Measurements from ENCODE around the gene ABHD17C. TPM values are rescaled to one million over a fixed set of nuclear protein-coding genes. Genes with fewer than 3 reads are reported as not detected.

The ABHD17C gene
- total RNA-seq, 2 experiments from 2014 or later: 0.47 to 0.70 TPM

- no peak overlapping the region for H3K4me2 ChIP-seq (ENCODE audit: low read length)
- no peaks in the 10 kb centered on the region for H3K36me3 ChIP-seq (ENCODE audit: insufficient read depth, low read length)
- no peaks in the 10 kb centered on the region for H3K4me1 ChIP-seq (ENCODE audit: insufficient read depth, low read length, poor library complexity, severe bottlenecking)
- H3K9me2 ChIP-seq (ENCODE audit: insufficient read depth, low read length): no peaks in the 10 kb centered on the region
- intact Hi-C loops (cut with micrococcal nuclease; ENCODE audit: unreplicated experiment): no loop called here
- no TSS peak for BruUV-seq (replicated peaks)
- no peaks in the 10 kb centered on the region for H4K20me1 ChIP-seq (ENCODE audit: insufficient read depth, low read length)
- POLR2A ChIA-PET: no interaction called here
- DNase-seq (ENCODE audit: low spot score): no peak
- no peaks in the 10 kb centered on the region for H3K9me3 ChIP-seq (ENCODE audit: low read length)
- H3K27ac ChIP-seq (ENCODE audit: low read depth, low read length, poor library complexity, severe bottlenecking): no peak overlapping the region
- no peaks in the 10 kb centered on the region for H3K79me2 ChIP-seq (ENCODE audit: insufficient read depth, low read depth, low read length)
- TF ChIP-seq CTCF (conservative IDR thresholded peaks at IDR 0.05; ENCODE audit: low read length): no peak
- TF ChIP-seq EZH2phosphoT487 (IDR thresholded peaks at IDR 0.05; ENCODE audit: borderline replicate concordance, low read depth, low read length): no peak
- H2AFZ ChIP-seq (ENCODE audit: low read length): no peak overlapping the region
- CTCF ChIA-PET (ENCODE audit: unreplicated experiment): no interaction called here
- H3K4me3 ChIP-seq (ENCODE audit: low read depth, low read length, poor library complexity, severe bottlenecking): no peak overlapping the region
These were observed 14.4 kb downstream of the ABHD17C start for GRCh38 chr15:80709542-80709941.

GRCh38 chr15:80710635-80711554 lies 15.8 kb downstream of the ABHD17C start:
- H3K4me2 ChIP-seq (ENCODE audit: low read length): no peak overlapping the region
- CTCF ChIA-PET (ENCODE audit: unreplicated experiment): no interaction called here
- no peak overlapping the region for H3K27ac ChIP-seq (ENCODE audit: low read depth, low read length, poor library complexity, severe bottlenecking)
- H3K9me3 ChIP-seq (ENCODE audit: low read length): no peaks in the 10 kb centered on the region
- H4K20me1 ChIP-seq (ENCODE audit: insufficient read depth, low read length): no peaks in the 10 kb centered on the region
- no peak overlapping the region for H3K4me3 ChIP-seq (ENCODE audit: low read depth, low read length, poor library complexity, severe bottlenecking)
- intact Hi-C loops (cut with micrococcal nuclease; ENCODE audit: unreplicated experiment): no loop called here
- H3K36me3 ChIP-seq (ENCODE audit: insufficient read depth, low read length): no peaks in the 10 kb centered on the region
- BruUV-seq (replicated peaks): no TSS peak
- TF ChIP-seq EZH2phosphoT487 (IDR thresholded peaks at IDR 0.05; ENCODE audit: borderline replicate concordance, low read depth, low read length) (no peak), CTCF (conservative IDR thresholded peaks at IDR 0.05; ENCODE audit: low read length) (no peak)
- DNase-seq (ENCODE audit: low spot score): no peak
- no peak overlapping the region for H2AFZ ChIP-seq (ENCODE audit: low read length)
- H3K79me2 ChIP-seq (ENCODE audit: insufficient read depth, low read depth, low read length): no peaks in the 10 kb centered on the region
- POLR2A ChIA-PET: interaction anchor here (0.6 kb wide), 1 partner anchor 1069 kb away, joined by 3 read pairs; no protein-coding TSS in a partner anchor
- H3K9me2 ChIP-seq (ENCODE audit: insufficient read depth, low read length): no peaks in the 10 kb centered on the region
- H3K4me1 ChIP-seq (ENCODE audit: insufficient read depth, low read length, poor library complexity, severe bottlenecking): no peaks in the 10 kb centered on the region

GRCh38 chr15:80711886-80712285 lies 16.8 kb downstream of the ABHD17C start:
- Histone ChIP-seq H3K4me2 (ENCODE audit: low read length) (no peak overlapping the region), H3K4me1 (ENCODE audit: insufficient read depth, low read length, poor library complexity, severe bottlenecking) (no peaks in the 10 kb centered on the region), H3K9me3 (ENCODE audit: low read length) (no peaks in the 10 kb centered on the region), H3K9me2 (ENCODE audit: insufficient read depth, low read length) (no peaks in the 10 kb centered on the region), H4K20me1 (ENCODE audit: insufficient read depth, low read length) (no peaks in the 10 kb centered on the region), H3K27ac (ENCODE audit: low read depth, low read length, poor library complexity, severe bottlenecking) (no peak overlapping the region), H3K4me3 (ENCODE audit: low read depth, low read length, poor library complexity, severe bottlenecking) (no peak overlapping the region), H3K79me2 (ENCODE audit: insufficient read depth, low read depth, low read length) (no peaks in the 10 kb centered on the region), H3K36me3 (ENCODE audit: insufficient read depth, low read length) (no peaks in the 10 kb centered on the region), H2AFZ (ENCODE audit: low read length) (no peak overlapping the region)
- TF ChIP-seq CTCF (conservative IDR thresholded peaks at IDR 0.05; ENCODE audit: low read length): no peak
- TF ChIP-seq EZH2phosphoT487 (IDR thresholded peaks at IDR 0.05; ENCODE audit: borderline replicate concordance, low read depth, low read length): no peak
- no TSS peak for BruUV-seq (replicated peaks)
- ChIA-PET POLR2A (interaction anchor here (1.4 kb wide), 1 partner anchor 14 kb away, joined by 6 read pairs; no protein-coding TSS in a partner anchor), CTCF (ENCODE audit: unreplicated experiment) (no interaction called here)
- intact Hi-C loops (cut with micrococcal nuclease; ENCODE audit: unreplicated experiment): no loop called here
- no peak for DNase-seq (ENCODE audit: low spot score)
